ENCODE results near the gene PRADC1. TPM values are rescaled to one million over a fixed set of nuclear protein-coding genes. Genes with fewer than 3 reads are reported as not detected.

PRADC1 gene
- total RNA-seq, 4 donors from 2014 or later = 29.0 to 49.0 (median 33.2) TPM

- Histone ChIP-seq H3K27me3 (no peaks in the 10 kb centered on the region), H3K4me1 (peaks cover 0 to 7% (median 3%) of the 10 kb centered on the region in 4 donors), H3K36me3 (peaks cover 16 to 83% (median 78%) of the 10 kb centered on the region in 4 donors), H3K27ac (replicated peaks in 1 of 4) (no peak overlapping the region), H3K4me3 (no peak overlapping the region), H3K9me3 (no peaks in the 10 kb centered on the region)
- intact Hi-C loops (cut with DNase I) = no loop called here
- WGBS = 75% methylated on average over 1 of the region's 3 CpGs
- no peak for DNase-seq (ENCODE audit: extremely low spot score)
- no peak for TF ChIP-seq CTCF (IDR thresholded peaks at IDR 0.05)
- no peak for TF ChIP-seq EP300 (IDR thresholded peaks at IDR 0.05)
- no peak for TF ChIP-seq POLR2AphosphoS5 (IDR thresholded peaks at IDR 0.05)
- no peak for TF ChIP-seq POLR2A (IDR thresholded peaks at IDR 0.05; ENCODE audit: low read depth)
These were observed 6.0 kb downstream of the PRADC1 start for GRCh38 chr2:73227086-73227485.

DNA sequence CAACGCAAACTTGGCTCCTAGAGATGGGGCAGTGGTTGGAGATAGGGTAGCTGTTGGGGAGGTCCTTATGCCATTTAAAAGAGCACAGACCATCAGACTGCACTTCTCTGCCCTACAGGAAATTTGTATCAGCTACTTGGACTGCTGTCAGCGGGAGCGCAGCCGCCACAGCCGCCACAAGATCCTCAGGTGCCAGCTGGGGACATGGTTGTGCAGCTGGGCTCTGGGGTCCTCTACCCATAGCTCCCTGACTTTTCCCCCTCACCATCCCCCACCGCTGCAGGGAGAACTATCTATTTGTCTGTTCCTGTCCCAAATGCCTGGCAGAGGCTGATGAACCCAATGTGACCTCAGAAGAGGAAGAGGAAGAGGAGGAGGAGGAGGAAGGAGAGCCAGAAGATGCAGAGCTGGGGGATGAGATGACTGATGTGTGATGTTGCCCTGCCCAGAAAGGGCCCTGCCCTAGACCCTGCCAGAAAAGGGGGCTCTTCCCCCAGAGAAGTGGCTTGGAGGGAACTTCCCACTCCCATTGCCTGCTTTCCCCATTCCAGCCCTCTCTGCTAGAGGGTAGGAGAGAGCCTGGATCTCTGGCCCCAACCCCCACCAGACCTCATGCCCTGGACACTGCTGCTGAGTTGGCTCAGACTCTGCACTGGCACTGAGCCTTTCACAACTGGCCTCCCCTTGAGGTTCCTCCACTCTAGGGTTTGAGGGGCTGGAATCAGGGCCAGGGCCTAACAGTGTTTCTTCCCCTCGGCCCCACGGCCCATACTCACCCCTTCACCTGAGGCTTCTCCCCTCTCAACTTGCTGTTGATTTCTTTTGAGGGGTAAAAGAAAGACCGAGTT, 7.3 kb downstream of the PRADC1 start:
- TF ChIP-seq CTCF (IDR thresholded peaks at IDR 0.05) (no peak), EP300 (IDR thresholded peaks at IDR 0.05) (no peak), POLR2A (IDR thresholded peaks at IDR 0.05; ENCODE audit: low read depth) (no peak), POLR2AphosphoS5 (IDR thresholded peaks at IDR 0.05) (no peak)
- peaks cover 0 to 6% (median 0%) of the 10 kb centered on the region in 4 donors for H3K4me1 ChIP-seq
- no peak for DNase-seq (ENCODE audit: extremely low spot score)
- intact Hi-C loops (cut with DNase I) = no loop called here
- no peaks in the 10 kb centered on the region for H3K9me3 ChIP-seq
- peaks cover 21 to 95% (median 92%) of the 10 kb centered on the region in 4 donors for H3K36me3 ChIP-seq
- no peaks in the 10 kb centered on the region for H3K27me3 ChIP-seq
- no peak overlapping the region for H3K27ac ChIP-seq (replicated peaks in 1 of 4)
- WGBS = 74% methylated on average over 8 of the region's 9 CpGs
- H3K4me3 ChIP-seq = no peak overlapping the region

- no peaks in the 10 kb centered on the region for H3K27me3 ChIP-seq
- no peaks in the 10 kb centered on the region for H3K9me3 ChIP-seq
- H3K27ac ChIP-seq (replicated peaks in 1 of 4) = no peak overlapping the region
- peaks cover 0 to 6% (median 0%) of the 10 kb centered on the region in 4 donors for H3K4me1 ChIP-seq
- 93% methylated on average over 4 of the region's 4 CpGs for WGBS
- H3K36me3 ChIP-seq = peaks cover 20 to 99% (median 92%) of the 10 kb centered on the region in 4 donors
- intact Hi-C loops (cut with DNase I) = no loop called here
- DNase-seq (ENCODE audit: extremely low spot score) = no peak
- no peak for TF ChIP-seq POLR2AphosphoS5 (IDR thresholded peaks at IDR 0.05)
- TF ChIP-seq EP300 (IDR thresholded peaks at IDR 0.05) = no peak
- no peak for TF ChIP-seq CTCF (IDR thresholded peaks at IDR 0.05)
- TF ChIP-seq POLR2A (IDR thresholded peaks at IDR 0.05; ENCODE audit: low read depth) = no peak
- no peak overlapping the region for H3K4me3 ChIP-seq
These were observed 9.2 kb downstream of the PRADC1 start for GRCh38 chr2:73223821-73224220.

DNA sequence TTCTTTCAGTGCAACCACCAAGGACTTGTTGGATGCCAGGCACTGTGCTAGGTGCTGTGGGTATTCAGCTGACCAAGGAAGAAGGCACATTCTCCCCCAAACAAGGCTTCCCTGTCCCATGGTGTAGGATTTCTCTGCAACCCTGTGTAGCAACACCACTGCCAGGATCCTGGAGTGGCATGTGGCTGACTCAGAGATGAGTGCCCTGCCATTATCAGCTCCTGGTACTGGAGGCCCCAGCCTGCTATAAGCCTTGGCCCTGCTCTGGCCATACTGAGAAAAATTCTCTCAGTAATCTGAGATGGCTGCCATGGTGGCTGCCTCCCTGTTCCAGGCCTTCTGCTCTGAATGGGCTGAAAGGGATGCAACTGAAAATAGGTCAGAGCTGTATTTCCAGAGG, 14.7 kb downstream of the PRADC1 start:
- no peaks in the 10 kb centered on the region for H3K27me3 ChIP-seq
- no peak overlapping the region for H3K4me3 ChIP-seq
- no peaks in the 10 kb centered on the region for H3K9me3 ChIP-seq
- no peak for DNase-seq (ENCODE audit: extremely low spot score)
- intact Hi-C loops (cut with DNase I) = loop anchor here (10.0 kb wide), 1 partner anchor 167 kb away; the partner anchor contains the start of gene ALMS1
- no peak for TF ChIP-seq CTCF (IDR thresholded peaks at IDR 0.05)
- TF ChIP-seq EP300 (IDR thresholded peaks at IDR 0.05) = no peak
- TF ChIP-seq POLR2AphosphoS5 (IDR thresholded peaks at IDR 0.05) = no peak
- no peak for TF ChIP-seq POLR2A (IDR thresholded peaks at IDR 0.05; ENCODE audit: low read depth)
- no peak overlapping the region for H3K27ac ChIP-seq (replicated peaks in 1 of 4)
- H3K4me1 ChIP-seq = peaks cover 4 to 22% (median 18%) of the 10 kb centered on the region in 4 donors
- H3K36me3 ChIP-seq = peaks cover 10 to 51% (median 45%) of the 10 kb centered on the region in 4 donors

All from esophagus muscularis mucosa (tissue), 4 donors.